Trophoblast cell (in vitro differentiated cells and primary cell): ENCODE measurements around the gene SMAD4.

Source experiments
- DNase-seq, 2 donors: peaks; one replicate each; pipeline ENCODE4 v3.0.0-alpha.2; 2016
- H2AFZ ChIP-seq: 2 replicates; pipeline ENCODE4 v1.6.1; 2013; ENCODE audit warnings: low read length, moderate library complexity, mild to moderate bottlenecking; ENCODE audit not compliant: insufficient read depth, poor library complexity
- H2AK5ac ChIP-seq: 2 replicates; pipeline ENCODE4 v1.6.1; 2013; ENCODE audit warnings: mild to moderate bottlenecking, low read length
- H2BK120ac ChIP-seq: 2 replicates; pipeline ENCODE4 v1.6.1; 2013; ENCODE audit warnings: low read length, mild to moderate bottlenecking, moderate library complexity; ENCODE audit not compliant: insufficient read depth, poor library complexity
- H2BK12ac ChIP-seq: 2 replicates; pipeline ENCODE4 v1.6.1; 2013; ENCODE audit warnings: mild to moderate bottlenecking, low read length, moderate library complexity
- H2BK5ac ChIP-seq: 2 replicates; pipeline ENCODE4 v1.6.1; 2013; ENCODE audit warnings: low read length, low read depth, moderate library complexity, mild to moderate bottlenecking; ENCODE audit not compliant: poor library complexity
- H3K14ac ChIP-seq: 2 replicates; pipeline ENCODE4 v1.6.1; 2013; ENCODE audit warnings: mild to moderate bottlenecking, low read length
- H3K18ac ChIP-seq: 2 replicates; pipeline ENCODE4 v1.6.1; 2013; ENCODE audit warnings: mild to moderate bottlenecking, low read length
- H3K23ac ChIP-seq: 2 replicates; pipeline ENCODE4 v1.6.1; 2013; ENCODE audit warnings: low read length
- H3K27ac ChIP-seq: 2 replicates; pipeline ENCODE4 v1.5.1; 2013; ENCODE audit warnings: low read depth, mild to moderate bottlenecking, inconsistent platforms, low read length, moderate library complexity
- H3K27me3 ChIP-seq: 2 replicates; pipeline ENCODE4 v1.6.1; 2013; ENCODE audit warnings: inconsistent platforms, mild to moderate bottlenecking, low read length, moderate library complexity; ENCODE audit not compliant: insufficient read depth
- H3K36me3 ChIP-seq, 2 experiments: 1 replicate in 1 of 2; 2 replicates in 1 of 2; pipeline ENCODE4 v1.6.1; 2013; ENCODE audit warnings: low read length in 2 of 2, mild to moderate bottlenecking in 2 of 2, moderate library complexity in 1 of 2; ENCODE audit not compliant: insufficient read depth in 2 of 2, control insufficient read depth in 1 of 2
- H3K4ac ChIP-seq: 2 replicates; pipeline ENCODE4 v1.6.1; 2013; ENCODE audit warnings: low read depth, mild to moderate bottlenecking, low read length, moderate library complexity
- H3K4me1 ChIP-seq, 2 experiments: 1 replicate in 1 of 2; 2 replicates in 1 of 2; pipeline ENCODE4 v1.6.1; 2013; ENCODE audit warnings: low read length in 2 of 2, mild to moderate bottlenecking in 2 of 2, moderate library complexity in 1 of 2; ENCODE audit not compliant: insufficient read depth in 2 of 2, control insufficient read depth in 1 of 2
- H3K4me2 ChIP-seq: 2 replicates; pipeline ENCODE4 v1.6.1; 2013; ENCODE audit warnings: inconsistent platforms, mild to moderate bottlenecking, low read length, moderate library complexity
- H3K4me3 ChIP-seq: 2 replicates; pipeline ENCODE4 v1.5.1; 2013; ENCODE audit warnings: mild to moderate bottlenecking, low read depth, low read length, inconsistent platforms
- H3K79me1 ChIP-seq: one replicate; pipeline ENCODE4 v1.6.1; 2013; ENCODE audit warnings: low read length
- H3K79me2 ChIP-seq: 2 replicates; pipeline ENCODE4 v1.6.1; 2013; ENCODE audit warnings: low read length, mild to moderate bottlenecking; ENCODE audit not compliant: control insufficient read depth, insufficient read depth, poor library complexity
- H3K9ac ChIP-seq: 2 replicates; pipeline ENCODE4 v1.6.1; 2013; ENCODE audit warnings: mild to moderate bottlenecking, low read length
- H3K9me3 ChIP-seq: 2 replicates; pipeline ENCODE4 v1.6.1; 2013; ENCODE audit warnings: low read depth, mild to moderate bottlenecking, control low read depth, inconsistent platforms, low read length; ENCODE audit not compliant: insufficient read depth
- H4K12ac ChIP-seq: 2 replicates; pipeline ENCODE4 v1.6.1; 2013; ENCODE audit warnings: low read depth, mild to moderate bottlenecking, low read length, moderate library complexity
- H4K8ac ChIP-seq: 2 replicates; pipeline ENCODE4 v1.6.1; 2013; ENCODE audit warnings: low read depth, mild to moderate bottlenecking, low read length, moderate library complexity
- H4K91ac ChIP-seq: one replicate; pipeline ENCODE4 v1.6.1; 2013; ENCODE audit warnings: low read depth, mild to moderate bottlenecking, low read length, moderate library complexity
- WGBS: extraction: QIAGEN DNeasy Blood & Tissue Kit; methylation state at CpG from one replicate; pipeline ENCODE4 v1.1.7; 2013; ENCODE audit warnings: missing lambda C conversion rate; ENCODE audit not compliant: insufficient read length, insufficient coverage; ENCODE audit errors: extremely low coverage; 5-methylcytosine and 5-hydroxymethylcytosine counted together

The SMAD4 gene

DNA sequence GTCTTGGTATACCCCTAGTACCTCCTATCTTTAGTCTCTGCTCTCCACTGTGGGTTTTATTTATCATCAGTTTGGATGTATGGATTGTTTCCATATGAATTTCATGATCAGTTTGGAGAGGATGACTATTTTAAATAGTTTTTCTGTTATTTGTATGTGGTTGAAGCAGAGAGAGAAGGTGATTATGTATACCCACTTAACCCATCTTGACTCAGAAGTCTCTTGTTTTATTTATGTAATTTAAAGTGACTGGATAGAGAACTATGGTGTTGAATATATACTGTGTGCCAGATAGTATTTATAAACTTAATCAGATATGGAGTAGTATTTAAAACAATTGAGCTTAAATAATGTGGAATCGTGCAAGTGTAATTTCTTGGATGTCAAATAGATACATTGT lies 39.9 kb downstream of the SMAD4 start:
- Histone ChIP-seq H4K8ac (no peak overlapping the region), H3K27me3 (no peaks in the 10 kb centered on the region), H2BK120ac (no peak overlapping the region)

DNA sequence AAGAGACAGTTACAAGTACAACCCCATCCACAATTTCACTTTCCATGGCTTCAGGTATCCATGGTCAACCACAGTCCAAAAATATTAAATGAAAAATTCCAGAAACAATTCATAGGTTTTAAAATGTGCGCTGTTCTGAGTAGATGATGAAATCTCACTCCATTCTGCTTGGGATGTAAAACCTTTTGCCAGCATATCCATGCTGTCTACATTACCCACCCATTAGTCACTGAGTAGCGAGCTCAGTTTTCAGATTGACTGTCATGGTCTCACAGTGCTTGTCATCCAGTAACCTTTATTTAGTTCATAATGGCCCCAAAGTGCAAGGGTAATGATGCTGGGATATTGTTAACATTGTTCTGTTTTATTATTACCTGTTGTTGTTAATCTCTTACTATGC lies 40.5 kb downstream of the SMAD4 start:
- Histone ChIP-seq H3K14ac (no peak overlapping the region), H4K8ac (no peak overlapping the region), H3K79me1 (no peaks in the 10 kb centered on the region), H3K27ac (no peak overlapping the region), H2AK5ac (no peak overlapping the region), H3K36me3 (peaks cover 6 to 14% of the 10 kb centered on the region in 2 experiments), H3K79me2 (no peaks in the 10 kb centered on the region), H3K4ac (no peak overlapping the region), H3K9ac (no peak overlapping the region), H3K4me2 (no peak overlapping the region), H3K27me3 (no peaks in the 10 kb centered on the region), H2BK12ac (no peak overlapping the region), H3K23ac (no peak overlapping the region), H3K9me3 (no peaks in the 10 kb centered on the region), H4K91ac (no peak overlapping the region), H2BK120ac (no peak overlapping the region), H2AFZ (no peak overlapping the region), H3K18ac (no peak overlapping the region), H3K4me3 (no peak overlapping the region), H2BK5ac (no peak overlapping the region), H3K4me1 (no peaks in the 10 kb centered on the region), H4K12ac (no peak overlapping the region)
- no CpG with 5 or more reads among the region's 2 CpGs for WGBS
- DNase-seq, result peak; percentile 53 to 82

More for the DNA sequence above, 39.9 kb downstream of the SMAD4 start:
- Histone ChIP-seq H3K4me1 (no peaks in the 10 kb centered on the region), H3K4ac (no peak overlapping the region), H3K18ac (no peak overlapping the region), H2AK5ac (no peak overlapping the region), H2AFZ (no peak overlapping the region), H2BK5ac (no peak overlapping the region), H3K9ac (no peak overlapping the region), H3K9me3 (no peaks in the 10 kb centered on the region), H3K4me2 (no peak overlapping the region), H3K36me3 (peaks cover 9 to 14% of the 10 kb centered on the region in 2 experiments), H3K79me2 (no peaks in the 10 kb centered on the region), H2BK12ac (no peak overlapping the region), H3K79me1 (no peaks in the 10 kb centered on the region), H3K23ac (no peak overlapping the region), H3K4me3 (no peak overlapping the region), H3K27ac (no peak overlapping the region), H3K14ac (no peak overlapping the region), H4K91ac (no peak overlapping the region), H4K12ac (no peak overlapping the region)
- no peak for DNase-seq
- WGBS, result no CpG with 5 or more reads among the region's 1 CpG

DNA sequence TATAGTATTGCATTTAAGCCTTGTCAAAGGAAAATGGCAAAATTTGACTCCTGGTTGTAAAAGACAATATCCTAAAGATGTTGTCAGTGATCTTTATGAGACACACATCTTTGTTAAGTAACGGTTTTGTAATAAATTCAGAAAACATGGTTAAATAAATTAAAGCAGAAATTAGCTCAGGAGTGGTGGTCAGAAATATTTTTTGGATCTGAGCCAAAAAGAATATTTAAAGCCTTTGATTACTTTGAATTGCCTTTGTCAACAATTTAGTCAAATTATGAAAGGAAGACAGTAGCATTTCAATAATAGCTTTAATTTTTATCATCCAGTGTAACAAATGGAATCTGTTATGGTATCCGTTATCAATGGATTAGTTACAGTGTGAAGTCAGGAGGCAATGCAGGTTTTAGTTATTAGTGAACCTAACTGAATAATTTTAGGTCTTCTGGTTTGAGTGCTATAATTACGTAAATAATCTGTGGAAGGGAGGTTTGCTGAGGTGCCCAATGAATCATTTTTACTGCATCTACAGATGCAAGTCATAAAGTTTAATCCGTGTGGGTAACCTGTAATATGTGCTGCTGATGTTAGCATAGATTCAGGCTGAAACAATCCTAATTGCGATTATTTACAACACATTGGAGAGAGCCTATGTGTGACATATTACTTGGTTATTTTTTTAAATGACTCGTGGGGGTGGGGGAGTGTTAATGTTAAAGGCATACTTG lies 42.7 kb downstream of the SMAD4 start:
- Histone ChIP-seq H2AFZ (no peak overlapping the region), H2AK5ac (no peak overlapping the region), H3K27ac (no peak overlapping the region), H3K9me3 (no peaks in the 10 kb centered on the region), H4K8ac (no peak overlapping the region), H2BK5ac (no peak overlapping the region), H4K91ac (no peak overlapping the region), H2BK12ac (no peak overlapping the region), H3K23ac (no peak overlapping the region), H3K4ac (no peak overlapping the region), H3K4me2 (no peak overlapping the region), H2BK120ac (no peak overlapping the region), H3K9ac (no peak overlapping the region), H3K4me1 (no peaks in the 10 kb centered on the region), H3K18ac (no peak overlapping the region), H4K12ac (no peak overlapping the region), H3K27me3 (no peaks in the 10 kb centered on the region), H3K79me2 (no peaks in the 10 kb centered on the region), H3K36me3 (peaks cover 9% of the 10 kb centered on the region in 2 experiments), H3K79me1 (no peaks in the 10 kb centered on the region), H3K4me3 (no peak overlapping the region), H3K14ac (no peak overlapping the region)
- WGBS, result no CpG with 5 or more reads among the region's 6 CpGs
- DNase-seq, result no peak

GRCh38 chr18:51074605-51075004 lies 44.6 kb downstream of the SMAD4 start:
- H3K23ac ChIP-seq, result no peak overlapping the region
- no peak overlapping the region for H3K4me3 ChIP-seq
- H3K14ac ChIP-seq, result no peak overlapping the region
- no peaks in the 10 kb centered on the region for H3K79me1 ChIP-seq
- H3K4ac ChIP-seq, result no peak overlapping the region
- H3K36me3 ChIP-seq, result peaks cover 7 to 9% of the 10 kb centered on the region in 2 experiments
- no peak overlapping the region for H2BK5ac ChIP-seq
- no peak overlapping the region for H3K18ac ChIP-seq
- no peak overlapping the region for H3K4me2 ChIP-seq
- no peak overlapping the region for H3K27ac ChIP-seq
- H3K9ac ChIP-seq, result no peak overlapping the region
- no peaks in the 10 kb centered on the region for H3K27me3 ChIP-seq
- H3K9me3 ChIP-seq, result no peaks in the 10 kb centered on the region
- no peak overlapping the region for H4K91ac ChIP-seq
- H3K4me1 ChIP-seq, result no peaks in the 10 kb centered on the region
- no peak overlapping the region for H4K8ac ChIP-seq
- no peak for DNase-seq
- no peak overlapping the region for H4K12ac ChIP-seq
- H2AK5ac ChIP-seq, result no peak overlapping the region
- no peaks in the 10 kb centered on the region for H3K79me2 ChIP-seq
- WGBS, result no CpG with 5 or more reads among the region's 1 CpG
- H2BK120ac ChIP-seq, result no peak overlapping the region
- no peak overlapping the region for H2BK12ac ChIP-seq
- H2AFZ ChIP-seq, result no peak overlapping the region
